Nephron (organoid): Measurements from ENCODE around the gene RIN1.

Experiments
- H3K27ac Mint-ChIP-seq, 3 experiments: 2 replicates each; pipeline ENCODE4 v1.8.0; 2020; ENCODE audit warnings: mixed read lengths in 3 of 3, mild to moderate bottlenecking in 2 of 3, moderate library complexity in 1 of 3
- H3K27me3 Mint-ChIP-seq: 2 replicates; pipeline ENCODE4 v1.8.0; 2021; ENCODE audit warnings: low read depth, mild to moderate bottlenecking, moderate library complexity, mixed read lengths
- H3K36me3 Mint-ChIP-seq: 2 replicates; pipeline ENCODE4 v1.8.0; 2020; ENCODE audit warnings: low read depth, mixed read lengths
- H3K4me1 Mint-ChIP-seq: 2 replicates; pipeline ENCODE4 v1.8.0; 2020; ENCODE audit warnings: mixed read lengths
- H3K4me3 Mint-ChIP-seq, 3 experiments: 2 replicates each; pipeline ENCODE4 v1.8.0; 2020; ENCODE audit warnings: mild to moderate bottlenecking in 3 of 3, mixed read lengths in 3 of 3, moderate library complexity in 2 of 3
- H3K9me3 Mint-ChIP-seq: 2 replicates; pipeline ENCODE4 v1.8.0; 2020; ENCODE audit warnings: mixed read lengths
- CTCF ChIP-seq, 3 experiments: fragments of 200-600 bp; sonication (generic); IDR thresholded peaks; one replicate each; pipeline ENCODE4 v1.5.0; 2021; ENCODE audit warnings: antibody characterized with exemption in 3 of 3; ENCODE audit not compliant: unreplicated experiment in 3 of 3

Gene RIN1

GRCh38 chr11:66346476-66347424, 10.5 kb upstream of the RIN1 start:
- no peak for TF ChIP-seq CTCF (IDR thresholded peaks at IDR 0.05; ENCODE audit: unreplicated experiment in 3 of 3)
- Mint-ChIP-seq H3K27ac (peak overlapping the region in 2 of 3 experiments; percentile 43 to 98), H3K36me3 (peaks cover 11% of the 10 kb centered on the region), H3K4me3 (peak overlapping the region; percentile 96 to 98 (median 98)), H3K9me3 (no peaks in the 10 kb centered on the region), H3K4me1 (peaks cover 34% of the 10 kb centered on the region), H3K27me3 (peaks cover 7% of the 10 kb centered on the region)

- H3K27me3 Mint-ChIP-seq: peaks cover 8% of the 10 kb centered on the region
- no peaks in the 10 kb centered on the region for H3K9me3 Mint-ChIP-seq
- no peak for TF ChIP-seq CTCF (IDR thresholded peaks at IDR 0.05; ENCODE audit: unreplicated experiment in 3 of 3)
- H3K27ac Mint-ChIP-seq: peak overlapping the region; percentile 97 to 99 (median 98)
- H3K4me3 Mint-ChIP-seq: peak overlapping the region; percentile 96 to 98 (median 98)
- H3K36me3 Mint-ChIP-seq: peaks cover 10% of the 10 kb centered on the region
- peaks cover 34% of the 10 kb centered on the region for H3K4me1 Mint-ChIP-seq
These were observed 9.0 kb upstream of the RIN1 start for GRCh38 chr11:66345316-66345649.

- H3K27me3 Mint-ChIP-seq: peaks cover 8% of the 10 kb centered on the region
- no peaks in the 10 kb centered on the region for H3K9me3 Mint-ChIP-seq
- TF ChIP-seq CTCF (IDR thresholded peaks at IDR 0.05; ENCODE audit: unreplicated experiment in 3 of 3): no peak
- H3K27ac Mint-ChIP-seq: peak within 1 kb of the TSS; percentile 97 to 99 (median 98)
- peak within 1 kb of the TSS; percentile 96 to 98 (median 98) for H3K4me3 Mint-ChIP-seq
- H3K4me1 Mint-ChIP-seq: peaks cover 34% of the 10 kb centered on the region
- H3K36me3 Mint-ChIP-seq: peaks cover 12% of the 10 kb centered on the region
These were observed 8.5 kb upstream of the RIN1 start, which contains the start of gene BRMS1 for GRCh38 chr11:66344550-66345315. TSS of gene BRMS1 (minus strand) at chr11:66345104. CDS start at chr11:66342234, 2,870 bp downstream.

- Mint-ChIP-seq H3K4me1 (peaks cover 33% of the 10 kb centered on the region), H3K27ac (no peak overlapping the region), H3K27me3 (peaks cover 7% of the 10 kb centered on the region), H3K9me3 (no peaks in the 10 kb centered on the region), H3K4me3 (peak overlapping the region; percentile 96 to 98 (median 98)), H3K36me3 (peaks cover 19% of the 10 kb centered on the region)
- no peak for TF ChIP-seq CTCF (IDR thresholded peaks at IDR 0.05; ENCODE audit: unreplicated experiment in 3 of 3)
These were observed 6.9 kb upstream of the RIN1 start for GRCh38 chr11:66343176-66343575.

GRCh38 chr11:66341502-66342126, 5.4 kb upstream of the RIN1 start:
- Mint-ChIP-seq H3K36me3 (peaks cover 19% of the 10 kb centered on the region), H3K9me3 (no peaks in the 10 kb centered on the region), H3K27me3 (peaks cover 6% of the 10 kb centered on the region), H3K4me3 (peak overlapping the region; percentile 10 to 67 (median 61)), H3K4me1 (peaks cover 36% of the 10 kb centered on the region), H3K27ac (peak overlapping the region in 1 of 3 experiments; percentile 65)
- no peak for TF ChIP-seq CTCF (IDR thresholded peaks at IDR 0.05; ENCODE audit: unreplicated experiment in 3 of 3)
